Tibial nerve (tissue), 4 donors: ENCODE data around the gene APEH. TPM values are rescaled to one million over a fixed set of nuclear protein-coding genes. Genes with fewer than 3 reads are reported as not detected.

Source experiments
- DNase-seq, 2 donors: peaks; one replicate each; pipeline ENCODE4 v3.0.0-alpha.2; 2019; ENCODE audit warnings: low spot score in 2 of 2
- H3K27ac ChIP-seq, 4 donors: fragments of 200-600 bp; sonication (generic) in 3 of 4; one replicate each; pipeline ENCODE4 v1.5.1; 2017 to 2019; ENCODE audit warnings: mild to moderate bottlenecking in 1 of 4
- H3K27me3 ChIP-seq, 2 donors: fragments of 200-600 bp; sonication (generic) in 1 of 2; one replicate each; pipeline versions ENCODE4 v1.5.1 to v1.6.0; 2017 to 2019
- H3K36me3 ChIP-seq, 3 donors: fragments of 200-600 bp; sonication (generic); one replicate each; pipeline ENCODE4 v1.5.1; 2018 to 2019
- H3K4me1 ChIP-seq, 4 donors: fragments of 200-600 bp; sonication (generic) in 3 of 4; one replicate each; pipeline ENCODE4 v1.5.1; 2017 to 2019
- H3K4me3 ChIP-seq, 4 donors: fragments of 200-600 bp; sonication (generic) in 3 of 4; one replicate each; pipeline ENCODE4 v1.5.1; 2017 to 2019; ENCODE audit warnings: mild to moderate bottlenecking in 1 of 4, moderate library complexity in 1 of 4
- H3K9me3 ChIP-seq, 4 donors: fragments of 200-600 bp; sonication (generic) in 3 of 4; one replicate each; pipeline ENCODE4 v1.5.1; 2017 to 2019
- EP300 ChIP-seq, 2 donors: sonication (generic); formaldehyde crosslinking; IDR thresholded peaks; one replicate each; pipeline ENCODE4 v1.6.1; 2017; ENCODE audit warnings: antibody characterized with exemption in 2 of 2, mild to moderate bottlenecking in 1 of 2
- POLR2A ChIP-seq, 2 donors: fragments of 450-650 bp; IDR thresholded peaks; one replicate each; pipeline ENCODE4 v1.6.1; 2017; ENCODE audit warnings: antibody characterized with exemption in 2 of 2, mild to moderate bottlenecking in 2 of 2, moderate library complexity in 2 of 2
- WGBS, 2 donors: methylation state at CpG; one replicate each; pipeline ENCODE4 v1.1.5; 2018; 5-methylcytosine and 5-hydroxymethylcytosine counted together
- total RNA-seq, 4 donors: library from RNA; depleted of rRNA; stranded (reverse); fragments of >200 nt; gene quantifications; one replicate each; pipeline ENCODE4 v1.1.0, GENCODE V29; 2016
- TF ChIP-seq, protein P1 (sequence below), 5 experiments: fragments of 200-600 bp in 3 of 5; fragments of 450-650 bp in 2 of 5; sonication (generic) in 3 of 5; IDR thresholded peaks; one replicate each; pipeline ENCODE4 v1.5.1; 2016 to 2019; ENCODE audit warnings: antibody characterized with exemption in 5 of 5, mild to moderate bottlenecking in 3 of 5, moderate library complexity in 2 of 5

The APEH gene
- total RNA-seq, 4 donors from 2014 or later, result 64.0 to 77.7 (median 65.8) TPM

DNA sequence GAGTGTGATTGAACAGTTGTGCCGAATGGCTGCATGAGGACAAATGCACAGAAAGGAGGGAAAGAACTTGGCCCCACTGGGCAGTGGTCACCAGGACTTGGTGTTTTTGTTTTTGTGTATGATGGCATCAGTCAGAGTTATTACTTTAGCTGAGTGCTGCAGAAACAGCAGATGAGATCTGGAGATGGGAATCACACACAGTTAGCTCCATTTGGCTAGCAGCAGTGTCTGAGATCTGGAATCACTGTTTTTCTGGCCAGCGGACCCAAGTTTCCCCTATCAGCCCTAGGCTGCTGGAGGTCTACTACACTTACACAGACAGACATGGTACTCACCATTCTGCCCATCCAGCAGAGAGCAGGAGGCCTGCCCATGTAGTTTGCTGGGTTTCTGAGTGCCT lies 45.9 kb upstream of the APEH start:
- H3K4me3 ChIP-seq, result no peak overlapping the region
- H3K36me3 ChIP-seq, result peaks cover 0 to 13% (median 0%) of the 10 kb centered on the region in 3 donors
- H3K9me3 ChIP-seq, result peaks cover 0 to 9% (median 0%) of the 10 kb centered on the region in 4 donors
- no peak overlapping the region for H3K27ac ChIP-seq
- TF ChIP-seq EP300 (IDR thresholded peaks at IDR 0.05) (no peak), POLR2A (IDR thresholded peaks at IDR 0.05) (no peak)
- TF ChIP-seq, protein P1, sequence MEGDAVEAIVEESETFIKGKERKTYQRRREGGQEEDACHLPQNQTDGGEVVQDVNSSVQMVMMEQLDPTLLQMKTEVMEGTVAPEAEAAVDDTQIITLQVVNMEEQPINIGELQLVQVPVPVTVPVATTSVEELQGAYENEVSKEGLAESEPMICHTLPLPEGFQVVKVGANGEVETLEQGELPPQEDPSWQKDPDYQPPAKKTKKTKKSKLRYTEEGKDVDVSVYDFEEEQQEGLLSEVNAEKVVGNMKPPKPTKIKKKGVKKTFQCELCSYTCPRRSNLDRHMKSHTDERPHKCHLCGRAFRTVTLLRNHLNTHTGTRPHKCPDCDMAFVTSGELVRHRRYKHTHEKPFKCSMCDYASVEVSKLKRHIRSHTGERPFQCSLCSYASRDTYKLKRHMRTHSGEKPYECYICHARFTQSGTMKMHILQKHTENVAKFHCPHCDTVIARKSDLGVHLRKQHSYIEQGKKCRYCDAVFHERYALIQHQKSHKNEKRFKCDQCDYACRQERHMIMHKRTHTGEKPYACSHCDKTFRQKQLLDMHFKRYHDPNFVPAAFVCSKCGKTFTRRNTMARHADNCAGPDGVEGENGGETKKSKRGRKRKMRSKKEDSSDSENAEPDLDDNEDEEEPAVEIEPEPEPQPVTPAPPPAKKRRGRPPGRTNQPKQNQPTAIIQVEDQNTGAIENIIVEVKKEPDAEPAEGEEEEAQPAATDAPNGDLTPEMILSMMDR (IDR thresholded peaks at IDR 0.05), result no peak
- no peaks in the 10 kb centered on the region for H3K4me1 ChIP-seq
- no peaks in the 10 kb centered on the region for H3K27me3 ChIP-seq
- DNase-seq, result no peak
- 88 to 96% methylated on average over 2 of the region's 2 CpGs for WGBS, 2 donors

DNA sequence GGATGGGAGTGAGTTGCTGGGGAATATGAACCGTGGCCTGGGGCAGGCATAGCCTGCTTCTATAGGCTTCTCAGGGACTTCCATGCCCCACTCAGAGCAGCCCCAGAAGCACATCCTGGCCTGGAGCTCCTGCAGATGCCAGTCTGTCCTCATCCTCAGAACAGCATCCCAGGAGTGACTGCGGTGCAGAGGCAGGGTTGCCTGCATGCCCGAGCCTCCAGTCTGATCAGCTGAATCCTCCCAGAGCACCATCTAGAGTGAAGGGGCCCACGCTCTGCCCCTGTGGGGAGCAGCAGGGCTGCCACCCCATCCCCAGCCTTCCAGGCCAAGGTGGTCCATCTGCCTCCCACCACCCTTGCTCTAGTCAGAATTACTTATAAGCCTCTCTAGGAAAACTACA lies 44.7 kb upstream of the APEH start:
- no peak for DNase-seq
- TF ChIP-seq, protein P1 (IDR thresholded peaks at IDR 0.05), result no peak
- TF ChIP-seq EP300 (IDR thresholded peaks at IDR 0.05) (no peak), POLR2A (IDR thresholded peaks at IDR 0.05) (no peak)
- Histone ChIP-seq H3K4me1 (no peaks in the 10 kb centered on the region), H3K27ac (no peak overlapping the region), H3K27me3 (no peaks in the 10 kb centered on the region), H3K36me3 (peaks cover 0 to 13% (median 0%) of the 10 kb centered on the region in 3 donors), H3K4me3 (no peak overlapping the region), H3K9me3 (peaks cover 0 to 9% (median 0%) of the 10 kb centered on the region in 4 donors)
- 90 to 93% methylated on average over 3 to 4 of the region's 4 CpGs for WGBS, 2 donors

DNA sequence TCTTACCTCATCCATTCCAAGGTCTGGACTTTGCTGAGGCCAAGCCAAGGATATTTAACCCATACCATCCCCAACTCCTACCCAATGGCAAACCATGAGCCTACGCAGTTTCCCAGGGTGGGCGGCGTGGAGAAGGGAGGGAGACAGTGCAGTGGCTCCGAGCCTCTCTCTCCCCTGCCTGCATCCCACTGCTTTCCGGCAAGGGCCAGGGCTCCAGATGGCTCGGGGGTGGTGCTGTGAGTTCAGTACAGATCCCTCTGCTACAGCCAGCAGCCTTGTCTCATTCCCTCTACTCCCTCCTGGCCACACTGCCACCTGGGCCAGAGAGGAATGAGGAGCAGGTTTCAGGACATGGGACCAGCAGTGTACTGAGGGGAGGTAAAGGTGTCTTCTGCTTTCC lies 44.3 kb upstream of the APEH start:
- no peak for TF ChIP-seq EP300 (IDR thresholded peaks at IDR 0.05)
- TF ChIP-seq POLR2A (IDR thresholded peaks at IDR 0.05), result no peak
- TF ChIP-seq, protein P1 (IDR thresholded peaks at IDR 0.05), result no peak
- Histone ChIP-seq H3K9me3 (peaks cover 0 to 9% (median 0%) of the 10 kb centered on the region in 4 donors), H3K27me3 (no peaks in the 10 kb centered on the region), H3K27ac (no peak overlapping the region), H3K36me3 (peaks cover 0 to 11% (median 0%) of the 10 kb centered on the region in 3 donors), H3K4me1 (no peaks in the 10 kb centered on the region), H3K4me3 (no peak overlapping the region)
- WGBS, 2 donors, result 73 to 76% methylated on average over 6 of the region's 6 CpGs
- no peak for DNase-seq

DNA sequence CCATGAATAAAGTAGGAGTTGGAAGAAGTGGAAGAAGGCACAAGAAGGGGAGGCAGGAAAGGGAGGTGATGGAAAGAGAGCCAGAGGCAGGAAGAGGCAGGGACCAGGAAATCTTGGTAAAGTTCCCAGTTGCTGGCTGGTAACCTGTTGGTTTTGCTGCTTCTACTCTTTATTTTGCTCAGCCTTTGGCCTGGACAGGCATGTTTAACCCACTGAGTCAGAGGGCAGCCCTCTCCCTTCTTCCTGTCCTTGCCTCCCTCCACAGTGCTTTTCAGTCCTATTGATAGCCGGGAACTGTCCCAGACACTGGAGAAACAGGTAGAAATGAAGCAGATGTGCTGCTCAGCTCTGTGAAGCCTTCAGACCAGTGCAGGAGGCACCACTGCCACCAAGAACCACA lies 43.4 kb upstream of the APEH start:
- 94 to 100% methylated on average over 1 of the region's 1 CpG for WGBS, 2 donors
- DNase-seq, result no peak
- Histone ChIP-seq H3K27ac (no peak overlapping the region), H3K36me3 (peaks cover 0 to 6% (median 0%) of the 10 kb centered on the region in 3 donors), H3K9me3 (peaks cover 0 to 9% (median 0%) of the 10 kb centered on the region in 4 donors), H3K4me3 (no peak overlapping the region), H3K27me3 (no peaks in the 10 kb centered on the region), H3K4me1 (no peaks in the 10 kb centered on the region)
- TF ChIP-seq EP300 (IDR thresholded peaks at IDR 0.05), result no peak
- TF ChIP-seq, protein P1 (IDR thresholded peaks at IDR 0.05), result no peak
- TF ChIP-seq POLR2A (IDR thresholded peaks at IDR 0.05), result no peak

DNA sequence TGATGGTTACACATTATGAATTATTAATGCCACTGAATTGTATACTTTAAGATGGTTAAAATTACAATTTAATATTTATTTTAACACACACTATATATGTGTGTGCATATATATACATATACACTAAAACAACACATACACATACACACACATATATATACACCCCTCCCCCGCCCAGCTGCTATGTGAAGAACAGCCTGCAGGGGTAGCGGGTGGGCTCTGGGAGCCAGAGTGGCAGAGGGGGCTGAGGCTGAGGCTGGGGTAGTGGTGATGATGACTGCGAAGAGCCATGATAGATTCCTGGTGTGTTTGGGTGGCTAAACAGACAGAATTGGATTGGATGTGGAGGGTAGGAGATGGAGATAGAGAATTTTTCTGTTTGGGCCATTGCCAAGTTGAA lies 39.4 kb upstream of the APEH start:
- no peak for DNase-seq
- WGBS, 2 donors, result 71 to 76% methylated on average over 3 of the region's 3 CpGs
- H3K36me3 ChIP-seq, result no peaks in the 10 kb centered on the region
- peaks cover 0 to 9% (median 0%) of the 10 kb centered on the region in 4 donors for H3K9me3 ChIP-seq
- TF ChIP-seq, protein P1 (IDR thresholded peaks at IDR 0.05), result no peak
- TF ChIP-seq EP300 (IDR thresholded peaks at IDR 0.05) (no peak), POLR2A (IDR thresholded peaks at IDR 0.05) (no peak)
- H3K27me3 ChIP-seq, result no peaks in the 10 kb centered on the region
- no peaks in the 10 kb centered on the region for H3K4me1 ChIP-seq
- H3K27ac ChIP-seq, result no peak overlapping the region
- no peak overlapping the region for H3K4me3 ChIP-seq
